ENCODE data around the gene GNAQ.

GNAQ gene

GRCh38 chr9:77817590-77818311 lies 213.9 kb downstream of the GNAQ start:
- TF ChIP-seq TAF1 (IDR thresholded peaks at IDR 0.05; ENCODE audit: low read depth) = no peak
- no peak for TF ChIP-seq CREB1 (IDR thresholded peaks at IDR 0.05; ENCODE audit: low read depth)
- TF ChIP-seq EP300 (IDR thresholded peaks at IDR 0.05; ENCODE audit: borderline replicate concordance) = no peak
- no peak for TF ChIP-seq FOXM1 (IDR thresholded peaks at IDR 0.05; ENCODE audit: borderline replicate concordance, low read depth)
- no peak for TF ChIP-seq YY1 (IDR thresholded peaks at IDR 0.05; ENCODE audit: low read depth)
- TF ChIP-seq MAX (IDR thresholded peaks at IDR 0.05) = no peak
- TF ChIP-seq CEBPB (IDR thresholded peaks at IDR 0.05) = no peak
- no peak for TF ChIP-seq TEAD4 (IDR thresholded peaks at IDR 0.05)

DNA sequence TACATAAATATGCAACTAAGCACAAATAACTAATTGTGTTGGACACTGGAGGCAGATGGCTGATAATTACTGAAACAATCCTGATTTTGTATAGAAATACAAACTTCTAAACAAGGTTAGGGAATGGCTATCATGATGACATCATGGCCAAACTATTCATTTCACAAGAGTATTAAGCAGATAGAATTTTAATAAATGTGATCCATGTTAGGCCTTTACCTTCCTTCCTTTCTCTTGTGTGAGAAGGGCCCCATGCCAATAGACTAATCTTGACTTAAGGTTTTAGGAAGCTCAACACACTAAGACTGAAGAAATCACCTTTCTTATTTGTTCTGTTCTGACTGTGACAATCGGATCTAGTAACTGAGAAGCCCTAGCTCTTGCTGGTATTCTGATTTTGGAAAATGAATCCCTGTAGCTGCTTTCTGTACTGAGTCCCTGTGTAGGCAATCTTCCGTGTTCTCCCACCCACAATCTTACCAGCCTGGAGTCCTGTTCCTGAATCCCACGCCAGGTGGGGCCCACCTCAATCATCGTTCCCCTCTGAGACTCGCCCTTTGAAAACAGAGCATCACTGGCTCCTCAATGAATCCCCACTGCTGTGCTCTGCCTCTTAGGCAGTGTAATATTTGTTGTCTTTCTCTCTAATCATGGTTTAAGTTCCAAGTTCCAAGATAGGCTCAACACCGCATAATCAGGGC lies 214.8 kb downstream of the GNAQ start:
- TF ChIP-seq TAF1 (IDR thresholded peaks at IDR 0.05; ENCODE audit: low read depth) (no peak), YY1 (IDR thresholded peaks at IDR 0.05; ENCODE audit: low read depth) (no peak), FOXM1 (IDR thresholded peaks at IDR 0.05; ENCODE audit: borderline replicate concordance, low read depth) (no peak), EGR1 (IDR thresholded peaks at IDR 0.05) (no peak), CREB1 (IDR thresholded peaks at IDR 0.05; ENCODE audit: low read depth) (no peak), MAX (IDR thresholded peaks at IDR 0.05) (no peak), NFIC (IDR thresholded peaks at IDR 0.05) (no peak), TEAD4 (IDR thresholded peaks at IDR 0.05) (no peak), TCF12 (IDR thresholded peaks at IDR 0.05; ENCODE audit: low read depth) (no peak), EP300 (IDR thresholded peaks at IDR 0.05; ENCODE audit: borderline replicate concordance) (no peak)
- TF ChIP-seq, protein P1, sequence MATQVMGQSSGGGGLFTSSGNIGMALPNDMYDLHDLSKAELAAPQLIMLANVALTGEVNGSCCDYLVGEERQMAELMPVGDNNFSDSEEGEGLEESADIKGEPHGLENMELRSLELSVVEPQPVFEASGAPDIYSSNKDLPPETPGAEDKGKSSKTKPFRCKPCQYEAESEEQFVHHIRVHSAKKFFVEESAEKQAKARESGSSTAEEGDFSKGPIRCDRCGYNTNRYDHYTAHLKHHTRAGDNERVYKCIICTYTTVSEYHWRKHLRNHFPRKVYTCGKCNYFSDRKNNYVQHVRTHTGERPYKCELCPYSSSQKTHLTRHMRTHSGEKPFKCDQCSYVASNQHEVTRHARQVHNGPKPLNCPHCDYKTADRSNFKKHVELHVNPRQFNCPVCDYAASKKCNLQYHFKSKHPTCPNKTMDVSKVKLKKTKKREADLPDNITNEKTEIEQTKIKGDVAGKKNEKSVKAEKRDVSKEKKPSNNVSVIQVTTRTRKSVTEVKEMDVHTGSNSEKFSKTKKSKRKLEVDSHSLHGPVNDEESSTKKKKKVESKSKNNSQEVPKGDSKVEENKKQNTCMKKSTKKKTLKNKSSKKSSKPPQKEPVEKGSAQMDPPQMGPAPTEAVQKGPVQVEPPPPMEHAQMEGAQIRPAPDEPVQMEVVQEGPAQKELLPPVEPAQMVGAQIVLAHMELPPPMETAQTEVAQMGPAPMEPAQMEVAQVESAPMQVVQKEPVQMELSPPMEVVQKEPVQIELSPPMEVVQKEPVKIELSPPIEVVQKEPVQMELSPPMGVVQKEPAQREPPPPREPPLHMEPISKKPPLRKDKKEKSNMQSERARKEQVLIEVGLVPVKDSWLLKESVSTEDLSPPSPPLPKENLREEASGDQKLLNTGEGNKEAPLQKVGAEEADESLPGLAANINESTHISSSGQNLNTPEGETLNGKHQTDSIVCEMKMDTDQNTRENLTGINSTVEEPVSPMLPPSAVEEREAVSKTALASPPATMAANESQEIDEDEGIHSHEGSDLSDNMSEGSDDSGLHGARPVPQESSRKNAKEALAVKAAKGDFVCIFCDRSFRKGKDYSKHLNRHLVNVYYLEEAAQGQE (IDR thresholded peaks at IDR 0.05; ENCODE audit: low read depth) = no peak
- TF ChIP-seq, protein P2, sequence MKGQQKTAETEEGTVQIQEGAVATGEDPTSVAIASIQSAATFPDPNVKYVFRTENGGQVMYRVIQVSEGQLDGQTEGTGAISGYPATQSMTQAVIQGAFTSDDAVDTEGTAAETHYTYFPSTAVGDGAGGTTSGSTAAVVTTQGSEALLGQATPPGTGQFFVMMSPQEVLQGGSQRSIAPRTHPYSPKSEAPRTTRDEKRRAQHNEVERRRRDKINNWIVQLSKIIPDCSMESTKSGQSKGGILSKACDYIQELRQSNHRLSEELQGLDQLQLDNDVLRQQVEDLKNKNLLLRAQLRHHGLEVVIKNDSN (IDR thresholded peaks at IDR 0.05) = no peak

DNA sequence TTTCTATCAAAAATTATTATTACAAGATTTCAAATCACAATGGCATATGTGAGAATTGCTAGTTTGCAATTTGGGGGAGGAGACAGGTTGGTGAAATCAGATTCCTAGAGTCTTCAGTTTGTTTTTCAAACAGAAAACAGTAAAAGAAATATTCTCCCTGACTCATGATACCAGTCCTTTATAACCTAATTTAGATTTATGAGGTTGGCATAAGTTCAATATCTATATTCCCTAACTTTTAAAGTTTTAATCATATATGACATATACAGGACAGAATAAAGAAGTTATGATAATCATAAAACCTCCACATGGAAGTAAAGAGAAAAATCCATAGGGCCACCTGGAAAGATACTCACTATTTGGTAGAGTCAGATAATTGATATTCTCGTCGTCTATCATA lies 216.4 kb downstream of the GNAQ start:
- TF ChIP-seq YY1 (IDR thresholded peaks at IDR 0.05; ENCODE audit: low read depth) = no peak
- TF ChIP-seq, protein P1 (IDR thresholded peaks at IDR 0.05; ENCODE audit: low read depth) = no peak
- no peak for TF ChIP-seq NFIC (IDR thresholded peaks at IDR 0.05)
- no peak for TF ChIP-seq EP300 (IDR thresholded peaks at IDR 0.05; ENCODE audit: borderline replicate concordance)
- no peak for TF ChIP-seq TEAD4 (IDR thresholded peaks at IDR 0.05)
- no peak for TF ChIP-seq TCF12 (IDR thresholded peaks at IDR 0.05; ENCODE audit: low read depth)
- no peak for TF ChIP-seq MAX (IDR thresholded peaks at IDR 0.05)
- no peak for TF ChIP-seq RAD21 (IDR thresholded peaks at IDR 0.05; ENCODE audit: low read depth)
- TF ChIP-seq TAF1 (IDR thresholded peaks at IDR 0.05; ENCODE audit: low read depth) = no peak
- TF ChIP-seq, protein P2 (IDR thresholded peaks at IDR 0.05) = no peak
- no peak for TF ChIP-seq CEBPB (IDR thresholded peaks at IDR 0.05)
- TF ChIP-seq EGR1 (IDR thresholded peaks at IDR 0.05) = no peak
- TF ChIP-seq ZBTB7A (IDR thresholded peaks at IDR 0.05; ENCODE audit: low read depth) = no peak
- TF ChIP-seq CREB1 (IDR thresholded peaks at IDR 0.05; ENCODE audit: low read depth) = no peak
- no peak for TF ChIP-seq FOXM1 (IDR thresholded peaks at IDR 0.05; ENCODE audit: borderline replicate concordance, low read depth)

DNA sequence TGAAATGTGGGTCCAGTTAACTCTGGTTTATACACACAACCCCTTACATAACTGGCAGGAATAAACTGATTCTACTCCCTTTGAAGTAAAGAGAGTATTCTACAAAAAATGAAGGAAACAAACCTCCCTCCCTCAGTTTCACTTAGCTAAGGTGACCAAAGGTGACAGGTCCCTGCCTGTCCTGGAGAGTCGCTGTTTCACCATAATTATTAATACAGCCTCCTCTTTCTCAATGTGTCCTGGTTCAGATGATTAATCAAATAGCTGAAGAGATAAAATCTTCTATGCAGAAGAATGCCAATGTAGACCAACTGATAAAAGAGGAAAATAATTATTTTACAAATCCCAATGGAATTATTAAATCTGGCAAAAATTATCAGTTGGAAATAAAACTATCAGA lies 219.8 kb downstream of the GNAQ start:
- TF ChIP-seq EGR1 (IDR thresholded peaks at IDR 0.05) (no peak), YY1 (IDR thresholded peaks at IDR 0.05; ENCODE audit: low read depth) (no peak)
- TF ChIP-seq, protein P2 (IDR thresholded peaks at IDR 0.05) = no peak
- TF ChIP-seq, protein P1 (IDR thresholded peaks at IDR 0.05; ENCODE audit: low read depth) = no peak

Measured in Ishikawa (cell line).